Measurements from ENCODE around the gene RIIAD1.

RIIAD1 gene

DNA sequence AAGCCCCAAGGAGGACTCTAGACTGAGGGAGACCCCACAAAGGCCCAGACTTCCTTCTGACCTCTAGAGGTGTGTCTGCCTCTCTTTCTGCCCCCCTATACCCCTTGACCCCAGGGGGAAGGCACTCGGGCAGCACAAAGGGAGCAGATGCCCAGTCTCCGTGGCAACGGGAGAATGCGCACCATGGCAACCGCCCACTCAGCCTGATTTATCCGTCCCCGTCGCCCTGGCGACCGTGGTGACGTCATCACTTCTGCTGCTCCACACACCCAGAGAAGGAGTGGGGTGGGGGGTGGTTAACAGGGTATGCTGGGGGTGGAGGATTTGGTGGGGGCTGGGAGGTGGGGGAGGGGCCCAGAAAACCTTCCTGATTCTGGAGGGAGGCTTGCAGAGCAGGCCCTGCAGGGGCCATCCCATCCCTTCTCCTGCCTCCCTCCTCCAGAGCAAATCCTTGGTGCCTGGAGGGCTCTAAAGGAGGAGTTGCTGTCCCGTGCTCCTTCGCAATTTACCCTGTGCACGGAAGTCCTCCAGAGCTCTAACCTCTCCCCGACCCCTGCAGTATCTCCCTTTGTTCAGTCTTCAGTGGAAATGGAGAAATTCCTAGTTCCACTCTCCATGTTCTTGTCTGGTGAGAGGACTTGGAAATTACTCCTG is 11.0 kb upstream of the RIIAD1 start:
- Histone ChIP-seq H3K36me3 (ENCODE audit: control insufficient read depth, insufficient read depth, low read length) (no peaks in the 10 kb centered on the region), H3K4me1 (ENCODE audit: control insufficient read depth, insufficient read depth, low read length) (peaks cover 19% of the 10 kb centered on the region), H3K4me3 (ENCODE audit: insufficient read depth, low read depth, low read length) (no peak overlapping the region), H3K27ac (ENCODE audit: insufficient read depth, low read depth, low read length, poor library complexity, severe bottlenecking) (peak overlapping the region; percentile 46), H3K27me3 (ENCODE audit: control insufficient read depth, insufficient read depth, low read length, poor library complexity, severe bottlenecking) (no peaks in the 10 kb centered on the region), H3K9me3 (ENCODE audit: control insufficient read depth, low read length) (no peaks in the 10 kb centered on the region)
- WGBS, 2 experiments = 46 to 52% methylated on average over 14 to 15 of the region's 15 CpGs

DNA sequence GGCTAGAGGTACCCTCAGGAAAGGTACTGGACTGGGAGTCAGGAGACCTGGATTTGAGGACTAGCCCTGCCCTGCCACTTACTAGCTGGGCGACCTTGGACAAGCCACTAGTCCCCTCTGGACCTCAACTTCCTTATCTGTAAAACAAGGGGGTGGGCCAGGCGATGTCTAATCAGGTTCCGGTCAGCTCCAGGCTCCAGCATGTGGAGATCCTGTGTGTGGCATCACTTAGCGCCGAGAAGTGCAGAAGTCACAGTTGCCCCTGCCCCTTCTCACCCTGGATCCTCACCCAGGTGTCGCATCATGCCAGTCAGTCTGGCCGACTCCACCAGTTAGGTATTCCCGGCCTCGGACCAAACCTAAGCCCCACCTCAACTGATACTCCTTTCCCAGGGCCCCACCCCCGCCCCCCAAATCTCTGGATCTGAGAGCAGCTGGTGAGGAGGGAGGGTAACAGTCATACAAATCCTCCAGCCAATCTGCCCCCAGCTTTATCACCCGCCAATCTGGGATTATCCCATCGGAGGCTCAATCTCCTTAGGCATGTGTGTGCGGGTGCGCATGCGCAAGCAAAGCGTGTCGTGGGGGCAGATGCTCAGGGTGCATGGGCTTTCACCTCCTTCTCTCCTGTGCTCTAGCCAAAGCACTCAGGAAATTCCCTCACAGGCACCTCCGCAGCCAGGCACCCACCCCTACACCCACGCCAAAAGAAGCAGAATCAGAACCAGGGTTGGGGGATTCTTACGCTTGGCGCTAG is 10.1 kb upstream of the RIIAD1 start:
- Histone ChIP-seq H3K27me3 (ENCODE audit: control insufficient read depth, insufficient read depth, low read length, poor library complexity, severe bottlenecking) (no peaks in the 10 kb centered on the region), H3K9me3 (ENCODE audit: control insufficient read depth, low read length) (no peaks in the 10 kb centered on the region), H3K27ac (ENCODE audit: insufficient read depth, low read depth, low read length, poor library complexity, severe bottlenecking) (no peak overlapping the region), H3K4me1 (ENCODE audit: control insufficient read depth, insufficient read depth, low read length) (peaks cover 26% of the 10 kb centered on the region), H3K4me3 (ENCODE audit: insufficient read depth, low read depth, low read length) (no peak overlapping the region), H3K36me3 (ENCODE audit: control insufficient read depth, insufficient read depth, low read length) (no peaks in the 10 kb centered on the region)
- WGBS, 2 experiments = 92 to 93% methylated on average over 20 to 21 of the region's 21 CpGs

DNA sequence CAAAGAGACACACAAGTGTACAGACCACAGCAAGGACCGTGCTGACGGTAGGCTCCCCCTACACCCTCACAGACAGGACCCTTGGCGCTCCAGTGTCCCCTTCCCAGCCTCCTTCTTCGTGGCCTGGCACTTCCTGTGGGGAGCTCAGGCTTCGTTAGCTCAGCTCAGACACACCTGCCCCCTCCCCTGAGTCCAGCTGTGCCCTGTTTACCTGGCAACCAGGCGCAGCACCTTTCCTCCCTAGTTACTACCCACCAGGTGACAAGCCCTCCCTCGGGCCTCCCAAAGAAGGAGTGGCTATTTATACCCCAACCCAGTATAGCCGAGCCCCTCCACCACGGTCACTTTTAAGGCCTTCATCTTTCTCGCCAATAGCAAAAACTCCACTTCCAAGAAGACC is 9.4 kb upstream of the RIIAD1 start:
- no peaks in the 10 kb centered on the region for H3K9me3 ChIP-seq (ENCODE audit: control insufficient read depth, low read length)
- H3K4me1 ChIP-seq (ENCODE audit: control insufficient read depth, insufficient read depth, low read length) = peaks cover 31% of the 10 kb centered on the region
- no peaks in the 10 kb centered on the region for H3K27me3 ChIP-seq (ENCODE audit: control insufficient read depth, insufficient read depth, low read length, poor library complexity, severe bottlenecking)
- H3K4me3 ChIP-seq (ENCODE audit: insufficient read depth, low read depth, low read length) = no peak overlapping the region
- no peaks in the 10 kb centered on the region for H3K36me3 ChIP-seq (ENCODE audit: control insufficient read depth, insufficient read depth, low read length)
- H3K27ac ChIP-seq (ENCODE audit: insufficient read depth, low read depth, low read length, poor library complexity, severe bottlenecking) = no peak overlapping the region
- WGBS, 2 experiments = 84 to 86% methylated on average over 10 of the region's 10 CpGs

DNA sequence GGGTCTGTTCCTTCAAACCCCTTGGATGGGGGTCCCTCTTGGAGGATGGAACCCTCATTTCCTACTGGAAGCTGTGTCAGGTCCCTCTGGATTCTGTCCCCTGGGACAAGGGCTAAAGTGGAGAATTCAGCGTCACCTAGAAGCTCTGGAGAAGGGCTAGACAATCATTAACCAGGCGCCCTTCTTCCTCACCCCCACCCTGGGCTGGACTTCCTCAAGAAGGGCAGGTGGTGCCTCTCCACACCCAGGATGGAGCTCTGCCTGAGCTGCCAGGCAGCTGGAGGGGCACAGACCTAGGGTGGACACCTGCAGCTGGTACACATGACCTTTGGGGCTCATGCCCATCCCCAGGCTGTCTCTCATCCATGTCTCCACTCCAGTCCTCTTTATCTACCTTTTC is 8.3 kb upstream of the RIIAD1 start:
- peaks cover 38% of the 10 kb centered on the region for H3K4me1 ChIP-seq (ENCODE audit: control insufficient read depth, insufficient read depth, low read length)
- 97% methylated on average over 2 of the region's 2 CpGs for WGBS, 2 experiments
- H3K27me3 ChIP-seq (ENCODE audit: control insufficient read depth, insufficient read depth, low read length, poor library complexity, severe bottlenecking) = peaks cover 10% of the 10 kb centered on the region

DNA sequence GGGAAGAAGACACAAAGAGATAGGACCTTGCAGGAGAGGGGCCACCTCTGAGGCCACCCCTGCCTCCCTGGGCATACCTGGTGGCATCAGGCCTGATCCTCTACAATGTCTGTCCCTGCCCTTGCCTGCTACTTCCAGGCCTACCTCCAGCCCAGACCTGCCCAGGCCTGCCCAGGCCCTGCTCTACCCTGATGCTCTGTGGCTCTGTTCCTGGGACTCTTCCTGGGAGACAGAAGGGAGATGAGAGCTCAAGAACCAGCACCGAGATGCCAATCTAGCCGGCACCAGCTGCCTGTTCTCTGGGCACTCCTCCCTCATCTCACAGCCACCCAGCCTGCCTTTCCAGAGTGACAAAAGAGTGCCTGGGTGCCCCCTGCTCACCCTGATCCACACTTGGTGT is 7.4 kb upstream of the RIIAD1 start:
- Histone ChIP-seq H3K27me3 (ENCODE audit: control insufficient read depth, insufficient read depth, low read length, poor library complexity, severe bottlenecking) (peaks cover 18% of the 10 kb centered on the region), H3K27ac (ENCODE audit: insufficient read depth, low read depth, low read length, poor library complexity, severe bottlenecking) (no peak overlapping the region), H3K36me3 (ENCODE audit: control insufficient read depth, insufficient read depth, low read length) (no peaks in the 10 kb centered on the region), H3K4me3 (ENCODE audit: insufficient read depth, low read depth, low read length) (no peak overlapping the region), H3K9me3 (ENCODE audit: control insufficient read depth, low read length) (no peaks in the 10 kb centered on the region), H3K4me1 (ENCODE audit: control insufficient read depth, insufficient read depth, low read length) (peaks cover 47% of the 10 kb centered on the region)
- 83 to 90% methylated on average over 2 of the region's 2 CpGs for WGBS, 2 experiments

More for the DNA sequence above, 8.3 kb upstream of the RIIAD1 start:
- H3K4me3 ChIP-seq (ENCODE audit: insufficient read depth, low read depth, low read length) = no peak overlapping the region
- no peak overlapping the region for H3K27ac ChIP-seq (ENCODE audit: insufficient read depth, low read depth, low read length, poor library complexity, severe bottlenecking)
- no peaks in the 10 kb centered on the region for H3K36me3 ChIP-seq (ENCODE audit: control insufficient read depth, insufficient read depth, low read length)
- no peaks in the 10 kb centered on the region for H3K9me3 ChIP-seq (ENCODE audit: control insufficient read depth, low read length)

DNA sequence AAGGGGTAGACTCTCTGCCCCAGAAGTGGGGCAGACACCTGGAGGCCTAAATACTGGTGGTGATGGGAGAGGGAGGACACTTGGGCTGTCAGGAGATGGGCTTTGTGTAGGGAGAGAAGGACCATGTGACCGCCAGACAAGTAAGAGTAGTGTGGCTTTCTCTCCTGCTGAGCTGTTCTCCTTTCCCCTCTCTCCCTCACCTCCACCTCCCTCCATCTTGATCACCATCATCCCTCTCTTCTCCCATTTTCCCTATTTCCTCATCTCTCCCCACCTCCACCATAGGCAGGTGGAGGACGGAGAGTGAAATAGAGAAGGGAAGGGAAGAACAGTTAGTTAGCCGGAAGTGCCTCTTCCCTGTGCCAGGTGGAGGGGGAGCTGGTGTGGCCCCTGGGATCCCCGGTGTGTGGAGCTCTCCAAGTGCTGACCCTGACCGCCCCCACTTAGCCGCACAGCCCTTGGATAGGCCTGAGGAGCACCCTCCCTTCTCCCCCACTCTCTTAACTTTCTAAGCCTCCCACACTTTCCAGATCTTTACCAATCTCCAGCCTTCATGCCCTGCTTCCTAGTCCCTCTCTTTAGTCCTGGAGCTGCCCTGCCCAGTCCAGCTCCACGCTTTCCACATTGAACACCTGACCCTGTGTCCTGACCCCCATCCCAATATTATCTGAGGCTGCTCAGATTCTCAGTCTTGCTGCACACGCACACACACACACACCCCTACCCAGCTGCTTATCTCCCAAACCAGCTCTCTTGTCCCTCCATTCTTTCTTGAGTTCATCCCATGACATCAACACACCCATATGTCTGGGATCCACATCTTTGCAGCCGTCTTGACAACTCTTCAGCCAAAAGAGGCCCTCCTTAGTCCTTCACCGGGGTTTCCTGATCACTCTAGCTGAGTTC is 6.2 kb upstream of the RIIAD1 start:
- Histone ChIP-seq H3K9me3 (ENCODE audit: control insufficient read depth, low read length) (no peaks in the 10 kb centered on the region), H3K27me3 (ENCODE audit: control insufficient read depth, insufficient read depth, low read length, poor library complexity, severe bottlenecking) (peaks cover 27% of the 10 kb centered on the region), H3K36me3 (ENCODE audit: control insufficient read depth, insufficient read depth, low read length) (no peaks in the 10 kb centered on the region), H3K4me3 (ENCODE audit: insufficient read depth, low read depth, low read length) (no peak overlapping the region), H3K27ac (ENCODE audit: insufficient read depth, low read depth, low read length, poor library complexity, severe bottlenecking) (no peak overlapping the region), H3K4me1 (ENCODE audit: control insufficient read depth, insufficient read depth, low read length) (peaks cover 47% of the 10 kb centered on the region)
- 74 to 80% methylated on average over 9 to 10 of the region's 10 CpGs for WGBS, 2 experiments

DNA sequence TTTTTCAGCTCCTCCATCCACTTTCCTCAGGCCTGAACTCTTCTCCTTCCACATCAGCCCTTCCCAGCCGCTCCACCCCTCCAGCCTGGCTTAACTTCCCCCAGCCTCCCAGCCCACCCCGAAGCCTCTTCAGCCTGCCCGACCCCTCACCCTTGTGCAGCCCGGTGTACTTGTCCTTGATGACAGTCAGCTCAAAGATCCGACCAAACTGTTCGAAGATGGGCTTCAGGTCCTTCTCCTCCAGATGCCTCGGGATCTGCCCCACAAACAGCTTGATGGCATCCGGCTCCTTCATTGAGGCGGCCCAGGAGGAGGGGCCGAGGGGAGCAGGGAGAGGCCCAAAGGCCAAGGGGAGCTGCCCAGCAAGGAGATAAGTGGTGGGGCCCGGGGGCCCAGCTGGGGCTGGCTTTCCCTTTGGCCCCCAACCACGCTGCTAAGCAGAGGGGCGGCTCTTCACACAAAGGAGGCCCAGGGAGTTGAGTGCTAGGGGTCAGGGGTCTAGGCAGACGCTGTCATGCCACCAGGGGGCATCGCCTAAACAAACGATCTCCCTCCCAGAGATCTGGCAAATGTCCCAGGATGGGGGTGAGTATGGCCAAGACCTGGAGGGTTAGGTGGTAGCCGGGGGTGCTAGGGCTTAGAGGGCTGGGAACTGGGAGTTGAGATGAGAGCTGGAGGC is 5.5 kb upstream of the RIIAD1 start:
- peaks cover 27% of the 10 kb centered on the region for H3K27me3 ChIP-seq (ENCODE audit: control insufficient read depth, insufficient read depth, low read length, poor library complexity, severe bottlenecking)
- H3K36me3 ChIP-seq (ENCODE audit: control insufficient read depth, insufficient read depth, low read length) = no peaks in the 10 kb centered on the region
- H3K4me1 ChIP-seq (ENCODE audit: control insufficient read depth, insufficient read depth, low read length) = peaks cover 50% of the 10 kb centered on the region
- H3K4me3 ChIP-seq (ENCODE audit: insufficient read depth, low read depth, low read length) = peak overlapping the region; percentile 41
- no peak overlapping the region for H3K27ac ChIP-seq (ENCODE audit: insufficient read depth, low read depth, low read length, poor library complexity, severe bottlenecking)
- no peaks in the 10 kb centered on the region for H3K9me3 ChIP-seq (ENCODE audit: control insufficient read depth, low read length)
- 25 to 29% methylated on average over 17 of the region's 17 CpGs for WGBS, 2 experiments

DNA sequence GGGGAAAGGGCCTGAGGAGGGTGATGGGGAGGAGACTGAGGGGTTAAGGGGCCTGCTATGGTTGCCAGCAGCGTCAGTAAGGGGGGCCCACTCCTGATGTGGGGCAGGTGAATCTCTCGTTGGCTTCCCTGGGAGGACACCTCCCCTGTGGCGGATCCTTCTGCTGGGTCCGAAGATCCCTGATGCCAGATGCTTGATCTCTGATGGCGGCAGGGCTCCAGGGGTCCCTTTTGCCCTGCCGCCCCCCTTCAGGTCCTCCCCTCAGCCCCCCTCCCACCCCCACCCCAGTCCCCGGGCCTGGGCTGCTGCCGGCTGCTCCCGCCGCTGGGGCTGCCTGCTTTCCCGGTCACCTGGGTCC is 4.9 kb upstream of the RIIAD1 start:
- peaks cover 28% of the 10 kb centered on the region for H3K27me3 ChIP-seq (ENCODE audit: control insufficient read depth, insufficient read depth, low read length, poor library complexity, severe bottlenecking)
- H3K27ac ChIP-seq (ENCODE audit: insufficient read depth, low read depth, low read length, poor library complexity, severe bottlenecking) = no peak overlapping the region
- no peaks in the 10 kb centered on the region for H3K36me3 ChIP-seq (ENCODE audit: control insufficient read depth, insufficient read depth, low read length)
- H3K4me3 ChIP-seq (ENCODE audit: insufficient read depth, low read depth, low read length) = peak overlapping the region; percentile 41
- peaks cover 50% of the 10 kb centered on the region for H3K4me1 ChIP-seq (ENCODE audit: control insufficient read depth, insufficient read depth, low read length)
- H3K9me3 ChIP-seq (ENCODE audit: control insufficient read depth, low read length) = no peaks in the 10 kb centered on the region
- 0% methylated on average over 10 to 11 of the region's 11 CpGs for WGBS, 2 experiments

DNA sequence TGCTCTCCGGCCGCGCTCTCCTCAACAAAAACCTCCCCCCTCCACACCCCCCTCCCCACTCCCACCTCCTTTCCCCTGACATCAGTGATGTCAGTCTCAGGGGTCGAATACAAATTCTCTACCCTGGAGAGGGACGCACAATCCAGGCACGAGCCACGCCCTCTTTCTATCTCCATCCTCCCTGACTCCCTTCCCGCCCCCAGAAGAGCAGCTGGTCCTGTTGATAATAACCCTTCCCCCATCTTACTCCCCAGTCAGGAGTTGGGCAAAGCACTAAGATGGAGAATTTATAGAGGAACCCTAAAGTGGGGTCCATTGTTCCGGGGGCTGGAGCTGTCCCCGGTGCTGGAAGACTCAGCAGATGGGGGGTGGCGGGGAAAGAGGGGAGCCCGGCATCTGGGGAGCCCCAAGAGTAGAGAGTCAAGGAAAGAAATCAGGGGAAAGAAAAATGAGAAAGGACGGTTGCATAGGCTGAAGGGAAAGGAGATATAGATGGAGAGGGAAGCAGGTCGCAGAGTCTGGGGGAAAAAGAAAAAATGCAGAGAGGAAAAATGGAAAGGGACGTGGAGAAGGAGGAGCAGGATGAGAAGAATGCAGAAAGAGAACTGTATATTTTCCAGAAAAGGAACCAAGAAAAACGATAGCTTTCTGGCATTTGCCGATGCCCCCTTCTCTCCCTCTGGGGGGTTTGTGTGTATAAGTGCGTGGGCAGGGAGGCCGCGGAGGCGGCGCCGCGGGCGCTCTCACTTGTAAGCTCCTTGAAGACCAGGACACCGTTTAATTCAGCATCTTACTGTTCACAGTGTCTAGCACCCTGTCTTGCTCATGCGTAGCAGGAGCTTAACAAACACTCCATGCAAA is 4.3 kb upstream of the RIIAD1 start, which contains the start of gene CELF3:
Gene CELF3, minus strand, starts transcription at position 33 of the 861 bp plus-strand sequence. CDS start 783 bp downstream, outside the sequence.
- Histone ChIP-seq H3K4me1 (ENCODE audit: control insufficient read depth, insufficient read depth, low read length) (peaks cover 51% of the 10 kb centered on the region), H3K27me3 (ENCODE audit: control insufficient read depth, insufficient read depth, low read length, poor library complexity, severe bottlenecking) (peaks cover 34% of the 10 kb centered on the region), H3K4me3 (ENCODE audit: insufficient read depth, low read depth, low read length) (peak within 1 kb of the TSS; percentile 41), H3K27ac (ENCODE audit: insufficient read depth, low read depth, low read length, poor library complexity, severe bottlenecking) (peak within 1 kb of the TSS; percentile 87), H3K9me3 (ENCODE audit: control insufficient read depth, low read length) (no peaks in the 10 kb centered on the region), H3K36me3 (ENCODE audit: control insufficient read depth, insufficient read depth, low read length) (no peaks in the 10 kb centered on the region)
- WGBS, 2 experiments = 3% methylated on average over 26 to 27 of the region's 27 CpGs
